HEK293 (cell line): ENCODE data around the gene EIF4G1.

ENCODE experiments used
- CTCF ChIA-PET: fragments of 350-600 bp; formaldehyde crosslinking; extraction: SDS; loops from one replicate; lab custom pipeline; 2021; ENCODE audit warnings: antibody characterized with exemption; lab: Yijun Ruan, JAX
- POLR2A ChIA-PET: fragments of 300-600 bp; formaldehyde crosslinking; extraction: SDS; loops from one replicate; lab custom pipeline; 2020; ENCODE audit warnings: antibody characterized with exemption, inconsistent platforms; lab: Yijun Ruan, JAX
- H3K27ac ChIP-seq: fragments of 200-500 bp; sonication (Bioruptor generic); 2 replicates; pipeline ENCODE4 v1.5.1; 2014; ENCODE audit warnings: low read depth, low read length, control low read depth, inconsistent platforms; ENCODE audit errors: extremely low read depth
- H3K36me3 ChIP-seq, 2 experiments: fragments of 200-500 bp in 1 of 2; sonication (Bioruptor generic) in 1 of 2; 1 replicate in 1 of 2; 2 replicates in 1 of 2; pipeline ENCODE4 v1.5.1; 2014 to 2017; ENCODE audit warnings: inconsistent platforms in 2 of 2, low read length in 2 of 2; ENCODE audit not compliant: control insufficient read depth in 2 of 2, insufficient read depth in 1 of 2
- H3K4me1 ChIP-seq: fragments of 200-500 bp; sonication (Bioruptor generic); 2 replicates; pipeline ENCODE4 v1.5.1; 2014; ENCODE audit warnings: mild to moderate bottlenecking, low read length, inconsistent platforms; ENCODE audit not compliant: control insufficient read depth, insufficient read depth
- H3K4me3 ChIP-seq: 2 replicates; pipeline ENCODE4 v1.5.1; 2011; ENCODE audit warnings: low read depth, mild to moderate bottlenecking, control low read depth, low read length, moderate library complexity
- H3K9me3 ChIP-seq: fragments of 200-500 bp; sonication (Bioruptor generic); 2 replicates; pipeline ENCODE4 v1.5.1; 2014; ENCODE audit warnings: low read depth, low read length, inconsistent platforms; ENCODE audit not compliant: control insufficient read depth, insufficient read depth
- CTCF ChIP-seq: fragments of 450-650 bp; formaldehyde crosslinking; IDR thresholded peaks from 2 replicates; pipeline ENCODE4 v1.5.1; 2016; ENCODE audit warnings: missing biosample characterization, missing genetic modification characterization
- GLI2 ChIP-seq: fragments of 450-650 bp; formaldehyde crosslinking; IDR thresholded peaks from 2 replicates; pipeline ENCODE4; 2017; ENCODE audit warnings: missing biosample characterization, missing genetic modification characterization, low read depth, borderline replicate concordance
- SCRT2 ChIP-seq: fragments of 450-650 bp; formaldehyde crosslinking; IDR thresholded peaks from 2 replicates; pipeline ENCODE4 v1.5.1; 2016; ENCODE audit warnings: missing biosample characterization, missing genetic modification characterization
- SP7 ChIP-seq: fragments of 450-650 bp; formaldehyde crosslinking; IDR thresholded peaks from 2 replicates; pipeline ENCODE4 v1.5.1; 2016; ENCODE audit warnings: missing biosample characterization, missing genetic modification characterization
- TRIM28 ChIP-seq: IDR thresholded peaks from 2 replicates; pipeline ENCODE4 v1.6.1; 2011; ENCODE audit warnings: low read length, control low read depth, borderline replicate concordance
- ZBTB17 ChIP-seq: fragments of 450-650 bp; formaldehyde crosslinking; IDR thresholded peaks from 2 replicates; pipeline ENCODE4 v1.5.1; 2016; ENCODE audit warnings: missing biosample characterization, missing genetic modification characterization
- ZBTB8A ChIP-seq: fragments of 450-650 bp; formaldehyde crosslinking; IDR thresholded peaks from 2 replicates; pipeline ENCODE4 v1.5.1; 2016; ENCODE audit warnings: missing biosample characterization, missing genetic modification characterization
- ZEB2 ChIP-seq: fragments of 450-650 bp; formaldehyde crosslinking; IDR thresholded peaks from 2 replicates; pipeline ENCODE4 v1.5.1; 2016; ENCODE audit warnings: missing biosample characterization, missing genetic modification characterization
- ZNF239 ChIP-seq: fragments of 450-650 bp; formaldehyde crosslinking; IDR thresholded peaks from 2 replicates; pipeline ENCODE4 v1.5.1; 2016; ENCODE audit warnings: missing biosample characterization, missing genetic modification characterization
- ZNF248 ChIP-seq: fragments of 450-650 bp; formaldehyde crosslinking; IDR thresholded peaks from 2 replicates; pipeline ENCODE4 v1.5.1; 2017; ENCODE audit warnings: missing biosample characterization, missing genetic modification characterization
- ZNF530 ChIP-seq: fragments of 450-650 bp; formaldehyde crosslinking; IDR thresholded peaks from 2 replicates; pipeline ENCODE4 v1.5.1; 2016; ENCODE audit warnings: low read depth, missing biosample characterization, missing genetic modification characterization
- ZNF596 ChIP-seq: fragments of 450-650 bp; IDR thresholded peaks from 2 replicates; pipeline ENCODE4 v1.5.0; 2018; ENCODE audit warnings: missing biosample characterization, mild to moderate bottlenecking, missing genetic modification characterization, moderate library complexity
- ZNF600 ChIP-seq: fragments of 450-650 bp; formaldehyde crosslinking; IDR thresholded peaks from 2 replicates; pipeline ENCODE4 v1.5.1; 2016; ENCODE audit warnings: missing biosample characterization, missing genetic modification characterization
- ZNF654 ChIP-seq: fragments of 450-650 bp; formaldehyde crosslinking; IDR thresholded peaks from 2 replicates; pipeline ENCODE4 v1.5.1; 2016; ENCODE audit warnings: low read depth, missing biosample characterization, missing genetic modification characterization
- ZNF768 ChIP-seq: fragments of 450-650 bp; formaldehyde crosslinking; IDR thresholded peaks from 2 replicates; pipeline ENCODE4 v1.5.1; 2018; ENCODE audit warnings: missing biosample characterization, mild to moderate bottlenecking, missing genetic modification characterization
- ZSCAN30 ChIP-seq: fragments of 450-650 bp; IDR thresholded peaks from 2 replicates; pipeline ENCODE4 v1.5.1; 2018; ENCODE audit warnings: missing biosample characterization, mild to moderate bottlenecking, missing genetic modification characterization, moderate library complexity
- TF ChIP-seq, protein P1 (sequence below): fragments of 450-650 bp; formaldehyde crosslinking; IDR thresholded peaks from 2 replicates; pipeline ENCODE4 v1.5.1; 2016; ENCODE audit warnings: missing biosample characterization, missing genetic modification characterization
- TF ChIP-seq, protein P2 (sequence below): fragments of 450-650 bp; formaldehyde crosslinking; IDR thresholded peaks from 2 replicates; pipeline ENCODE4 v1.5.1; 2017; ENCODE audit warnings: missing biosample characterization, missing genetic modification characterization
- TF ChIP-seq, protein P3 (sequence below): fragments of 450-650 bp; formaldehyde crosslinking; IDR thresholded peaks from 2 replicates; pipeline ENCODE4 v1.5.1; 2016; ENCODE audit warnings: missing biosample characterization, missing genetic modification characterization

Gene EIF4G1

DNA sequence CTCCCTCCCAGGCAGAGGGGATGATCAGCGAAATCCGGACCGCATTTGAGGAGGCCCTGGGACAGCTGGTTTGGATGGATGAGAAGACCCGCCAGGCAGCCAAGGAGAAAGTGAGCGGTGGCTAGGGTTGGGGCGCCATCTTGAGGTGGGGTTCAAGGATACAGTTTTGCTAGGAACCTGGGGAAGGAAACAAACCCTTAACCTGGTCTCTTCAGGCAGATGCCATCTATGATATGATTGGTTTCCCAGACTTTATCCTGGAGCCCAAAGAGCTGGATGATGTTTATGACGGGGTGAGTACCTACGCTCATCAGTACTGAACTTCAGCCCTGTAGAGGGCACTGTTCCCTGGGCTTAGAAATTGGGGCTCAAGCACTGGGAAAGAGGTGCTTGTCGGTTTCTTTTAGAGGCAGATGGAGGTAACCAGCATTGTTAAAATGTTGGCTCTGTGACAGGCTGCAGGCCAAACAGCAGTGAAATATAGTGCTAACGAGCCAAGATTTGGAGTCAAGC, 24.9 kb upstream of the EIF4G1 start:
- H3K4me1 ChIP-seq: no peaks in the 10 kb centered on the region
- POLR2A ChIA-PET: no interaction called here
- TF ChIP-seq SCRT2 (tag by site-specific recombination): no peak
- TF ChIP-seq ZBTB8A (tag by site-specific recombination): peak; percentile 74
- TF ChIP-seq, protein P1, sequence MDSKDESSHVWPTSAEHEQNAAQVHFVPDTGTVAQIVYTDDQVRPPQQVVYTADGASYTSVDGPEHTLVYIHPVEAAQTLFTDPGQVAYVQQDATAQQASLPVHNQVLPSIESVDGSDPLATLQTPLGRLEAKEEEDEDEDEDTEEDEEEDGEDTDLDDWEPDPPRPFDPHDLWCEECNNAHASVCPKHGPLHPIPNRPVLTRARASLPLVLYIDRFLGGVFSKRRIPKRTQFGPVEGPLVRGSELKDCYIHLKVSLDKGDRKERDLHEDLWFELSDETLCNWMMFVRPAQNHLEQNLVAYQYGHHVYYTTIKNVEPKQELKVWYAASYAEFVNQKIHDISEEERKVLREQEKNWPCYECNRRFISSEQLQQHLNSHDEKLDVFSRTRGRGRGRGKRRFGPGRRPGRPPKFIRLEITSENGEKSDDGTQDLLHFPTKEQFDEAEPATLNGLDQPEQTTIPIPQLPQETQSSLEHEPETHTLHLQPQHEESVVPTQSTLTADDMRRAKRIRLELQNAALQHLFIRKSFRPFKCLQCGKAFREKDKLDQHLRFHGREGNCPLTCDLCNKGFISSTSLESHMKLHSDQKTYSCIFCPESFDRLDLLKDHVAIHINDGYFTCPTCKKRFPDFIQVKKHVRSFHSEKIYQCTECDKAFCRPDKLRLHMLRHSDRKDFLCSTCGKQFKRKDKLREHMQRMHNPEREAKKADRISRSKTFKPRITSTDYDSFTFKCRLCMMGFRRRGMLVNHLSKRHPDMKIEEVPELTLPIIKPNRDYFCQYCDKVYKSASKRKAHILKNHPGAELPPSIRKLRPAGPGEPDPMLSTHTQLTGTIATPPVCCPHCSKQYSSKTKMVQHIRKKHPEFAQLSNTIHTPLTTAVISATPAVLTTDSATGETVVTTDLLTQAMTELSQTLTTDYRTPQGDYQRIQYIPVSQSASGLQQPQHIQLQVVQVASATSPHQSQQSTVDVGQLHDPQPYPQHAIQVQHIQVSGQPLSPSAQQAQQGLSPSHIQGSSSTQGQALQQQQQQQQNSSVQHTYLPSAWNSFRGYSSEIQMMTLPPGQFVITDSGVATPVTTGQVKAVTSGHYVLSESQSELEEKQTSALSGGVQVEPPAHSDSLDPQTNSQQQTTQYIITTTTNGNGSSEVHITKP: peak; percentile 13; the same call in 1 of the 2 replicates
- no peak for TF ChIP-seq ZNF248 (tag by site-specific recombination)
- TF ChIP-seq ZNF600 (tag by site-specific recombination): peak; percentile 40; the same call in 1 of the 2 replicates
- no peak for TF ChIP-seq GLI2 (tag by site-specific recombination)
- peak; percentile 78; the same call in 1 of the 2 replicates for TF ChIP-seq TRIM28
- peak; percentile 78 for TF ChIP-seq ZSCAN30 (tag by site-specific recombination)
- TF ChIP-seq ZNF654 (tag by site-specific recombination): peak; percentile 76
- TF ChIP-seq, protein P2, sequence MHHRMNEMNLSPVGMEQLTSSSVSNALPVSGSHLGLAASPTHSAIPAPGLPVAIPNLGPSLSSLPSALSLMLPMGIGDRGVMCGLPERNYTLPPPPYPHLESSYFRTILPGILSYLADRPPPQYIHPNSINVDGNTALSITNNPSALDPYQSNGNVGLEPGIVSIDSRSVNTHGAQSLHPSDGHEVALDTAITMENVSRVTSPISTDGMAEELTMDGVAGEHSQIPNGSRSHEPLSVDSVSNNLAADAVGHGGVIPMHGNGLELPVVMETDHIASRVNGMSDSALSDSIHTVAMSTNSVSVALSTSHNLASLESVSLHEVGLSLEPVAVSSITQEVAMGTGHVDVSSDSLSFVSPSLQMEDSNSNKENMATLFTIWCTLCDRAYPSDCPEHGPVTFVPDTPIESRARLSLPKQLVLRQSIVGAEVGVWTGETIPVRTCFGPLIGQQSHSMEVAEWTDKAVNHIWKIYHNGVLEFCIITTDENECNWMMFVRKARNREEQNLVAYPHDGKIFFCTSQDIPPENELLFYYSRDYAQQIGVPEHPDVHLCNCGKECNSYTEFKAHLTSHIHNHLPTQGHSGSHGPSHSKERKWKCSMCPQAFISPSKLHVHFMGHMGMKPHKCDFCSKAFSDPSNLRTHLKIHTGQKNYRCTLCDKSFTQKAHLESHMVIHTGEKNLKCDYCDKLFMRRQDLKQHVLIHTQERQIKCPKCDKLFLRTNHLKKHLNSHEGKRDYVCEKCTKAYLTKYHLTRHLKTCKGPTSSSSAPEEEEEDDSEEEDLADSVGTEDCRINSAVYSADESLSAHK (tag by site-specific recombination): peak; percentile 37; the same call in 1 of the 2 replicates
- TF ChIP-seq ZNF768 (tag by site-specific recombination): no peak
- no peak for TF ChIP-seq ZNF239 (tag by site-specific recombination)
- TF ChIP-seq ZBTB17 (tag by site-specific recombination): peak; percentile 74
- TF ChIP-seq, protein P3, sequence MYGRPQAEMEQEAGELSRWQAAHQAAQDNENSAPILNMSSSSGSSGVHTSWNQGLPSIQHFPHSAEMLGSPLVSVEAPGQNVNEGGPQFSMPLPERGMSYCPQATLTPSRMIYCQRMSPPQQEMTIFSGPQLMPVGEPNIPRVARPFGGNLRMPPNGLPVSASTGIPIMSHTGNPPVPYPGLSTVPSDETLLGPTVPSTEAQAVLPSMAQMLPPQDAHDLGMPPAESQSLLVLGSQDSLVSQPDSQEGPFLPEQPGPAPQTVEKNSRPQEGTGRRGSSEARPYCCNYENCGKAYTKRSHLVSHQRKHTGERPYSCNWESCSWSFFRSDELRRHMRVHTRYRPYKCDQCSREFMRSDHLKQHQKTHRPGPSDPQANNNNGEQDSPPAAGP: 0 out of 2 replicates have a peak, but pooled peaks have one; percentile 25
- no peak for TF ChIP-seq ZEB2
- peak; percentile 83 for TF ChIP-seq CTCF
- no peak for TF ChIP-seq ZNF596 (tag by site-specific recombination)
- TF ChIP-seq SP7 (tag by site-specific recombination): 0 out of 2 replicates have a peak, but pooled peaks have one; percentile 13
- TF ChIP-seq ZNF530: no peak
- no peak overlapping the region for H3K27ac ChIP-seq
- H3K4me3 ChIP-seq: no peak overlapping the region
- H3K9me3 ChIP-seq: no peaks in the 10 kb centered on the region
- CTCF ChIA-PET: interaction anchor here (0.6 to 2.8 kb wide), 14 partner anchors 8 to 397 kb away, joined by 3 to 15 read pairs (median 4); partner anchors contain the start of gene EEF1AKMT4
- H3K36me3 ChIP-seq: no peaks in the 10 kb centered on the region
